Astrocyte (in vitro differentiated cells and primary cell): Measurements from ENCODE around the gene PPFIBP1.

ENCODE experiments used
- CTCF ChIP-seq: IDR thresholded peaks from 2 replicates; pipeline ENCODE4 v1.5.1; 2011; ENCODE audit warnings: low read depth, mild to moderate bottlenecking, inconsistent platforms, low read length, moderate library complexity; ENCODE audit not compliant: insufficient read depth
- EZH2 ChIP-seq: IDR thresholded peaks from 2 replicates; pipeline ENCODE4 v1.6.1; 2012; ENCODE audit warnings: mild to moderate bottlenecking, low read length, inconsistent platforms; ENCODE audit not compliant: insufficient read depth

- TF ChIP-seq CTCF (no peak), EZH2 (no peak)
Measured at GRCh38 chr12:27478949-27479348, 45.1 kb upstream of the PPFIBP1 start.
